Measurements from ENCODE around the gene FHIT.

FHIT gene

DNA sequence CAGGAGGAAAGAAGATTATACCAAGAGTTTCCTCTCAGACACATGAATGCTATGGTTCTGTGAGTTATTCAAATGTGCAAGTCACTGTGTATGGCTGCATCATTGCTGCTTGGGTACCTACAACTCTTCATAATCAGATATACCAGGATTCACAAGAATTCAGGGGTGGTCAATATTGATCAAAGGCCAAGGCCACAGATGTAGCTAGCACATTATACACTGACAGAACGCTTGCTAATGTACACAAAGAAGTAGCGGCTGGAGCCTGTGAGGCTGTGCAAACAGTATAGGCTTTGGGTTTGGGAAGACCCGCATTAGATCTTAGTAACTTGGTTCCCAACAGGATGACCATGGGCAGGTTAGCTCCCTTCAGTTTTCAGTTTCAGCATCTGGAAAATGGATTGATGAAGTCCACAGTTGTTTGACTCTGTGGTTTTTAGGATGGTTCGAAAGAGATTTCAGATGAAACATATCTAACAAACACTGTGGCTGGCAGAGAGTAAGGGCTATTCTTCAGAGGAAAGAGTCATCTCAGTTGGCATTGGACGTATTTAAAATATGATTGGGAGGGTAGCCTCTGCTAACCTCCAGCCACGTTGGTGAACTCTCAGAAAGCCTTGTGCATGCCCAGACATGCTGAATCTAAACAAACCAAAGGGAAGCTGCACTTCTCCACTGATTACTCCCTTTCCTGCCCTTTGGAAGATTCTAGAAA is 1452.7 kb downstream of the FHIT start:
- no peak for DNase-seq

DNA sequence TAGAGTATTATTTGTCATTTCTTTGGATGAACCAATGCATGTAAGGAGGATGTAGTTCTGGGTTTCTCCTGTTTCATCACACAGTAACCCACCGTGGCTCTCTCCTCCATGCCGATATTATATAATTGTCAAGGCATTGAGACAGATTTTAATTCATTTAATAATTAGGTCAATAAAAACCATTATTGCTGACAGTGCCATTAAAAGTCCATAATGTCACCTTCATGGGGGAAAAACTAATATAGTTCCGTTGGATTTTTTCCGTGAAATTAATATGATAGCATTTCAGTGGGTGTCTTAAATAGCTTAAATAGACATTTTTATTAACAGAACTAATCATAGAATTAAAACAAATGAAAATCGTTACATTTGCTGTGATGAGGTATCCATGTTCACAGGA is 1453.7 kb downstream of the FHIT start:
- DNase-seq: no peak

DNA sequence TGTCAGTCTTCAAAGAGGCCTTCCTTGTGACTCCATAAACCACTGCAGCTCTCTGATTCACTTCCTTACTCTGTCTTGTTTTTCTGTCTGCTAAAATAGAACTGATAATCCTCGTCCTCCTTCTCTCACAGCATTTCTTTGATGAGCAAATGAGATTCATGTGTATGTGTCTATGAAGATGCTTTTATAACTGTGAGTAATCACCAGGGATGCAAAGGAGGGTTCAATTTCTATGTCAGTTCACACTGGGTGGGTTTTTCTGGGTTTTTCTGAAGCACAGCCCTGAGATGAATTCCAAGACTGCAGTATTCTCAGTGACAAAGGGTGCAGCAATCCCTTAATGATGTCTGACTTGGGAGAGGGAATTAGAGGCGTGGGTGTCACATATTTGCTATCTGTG is 1454.8 kb downstream of the FHIT start:
- DNase-seq: no peak

DNA sequence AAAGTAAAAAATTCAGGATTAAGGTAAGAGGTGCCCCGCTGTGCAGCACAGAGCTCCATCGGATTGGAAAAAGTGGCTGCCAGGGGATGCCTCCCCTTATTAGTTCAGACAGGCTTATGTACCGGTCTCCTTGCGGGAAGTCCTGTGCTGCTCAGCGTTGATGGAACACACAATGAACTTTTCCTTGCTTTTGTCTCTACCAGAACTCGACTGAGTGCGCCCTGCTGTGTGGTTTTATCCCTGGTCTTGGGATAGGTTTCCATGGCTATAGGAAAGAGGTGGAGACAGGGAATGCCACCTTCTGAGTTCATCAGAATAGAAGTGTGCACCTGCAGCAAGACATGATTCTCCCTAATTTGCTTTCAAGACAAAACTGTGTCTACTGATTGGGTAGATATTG is 1455.5 kb downstream of the FHIT start:
- DNase-seq: no peak

DNA sequence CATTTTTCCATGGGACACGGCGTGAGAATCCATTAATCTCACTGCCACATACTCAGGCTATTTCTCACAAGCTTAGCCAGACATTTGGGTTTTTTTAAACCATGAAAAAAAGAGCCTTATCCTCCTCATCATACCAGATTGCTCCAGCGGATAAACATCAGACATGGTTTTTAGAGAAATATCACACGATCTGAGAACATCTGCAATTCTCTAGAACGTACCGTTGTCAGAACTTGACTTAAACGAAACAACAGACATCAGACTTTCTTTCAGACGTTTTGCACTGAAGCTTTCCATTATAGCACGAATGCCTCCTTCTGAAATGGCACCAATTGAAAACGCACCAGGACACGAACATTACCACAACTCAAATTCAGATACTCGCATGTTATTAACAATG is 1457.3 kb downstream of the FHIT start:
- DNase-seq: no peak

DNA sequence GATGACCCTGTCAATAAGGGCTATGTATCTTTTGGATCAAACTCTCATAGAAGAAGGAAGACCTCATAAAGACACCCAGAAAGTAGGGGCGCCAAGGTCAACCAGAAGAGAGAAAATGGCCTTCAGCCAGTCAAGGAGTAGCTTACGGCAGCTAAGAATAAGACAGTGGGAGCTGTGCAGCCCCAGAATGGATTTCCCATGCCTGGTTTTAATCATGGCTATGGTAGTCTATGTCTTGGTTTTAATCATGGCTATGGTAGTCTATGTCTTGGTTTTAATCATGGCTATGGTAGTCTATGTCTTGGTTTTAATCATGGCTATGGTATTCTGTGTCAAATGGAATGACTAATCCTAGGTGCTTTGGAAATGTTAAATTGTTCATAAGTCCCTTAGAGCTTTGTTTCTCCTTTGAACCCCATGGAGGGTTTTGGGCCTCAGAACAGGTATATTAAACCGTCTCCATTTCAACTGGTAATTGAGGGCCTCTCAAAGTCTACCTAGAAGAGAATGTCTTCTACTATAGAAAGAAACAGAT is 1459.4 kb downstream of the FHIT start:
- no peak for DNase-seq

DNA sequence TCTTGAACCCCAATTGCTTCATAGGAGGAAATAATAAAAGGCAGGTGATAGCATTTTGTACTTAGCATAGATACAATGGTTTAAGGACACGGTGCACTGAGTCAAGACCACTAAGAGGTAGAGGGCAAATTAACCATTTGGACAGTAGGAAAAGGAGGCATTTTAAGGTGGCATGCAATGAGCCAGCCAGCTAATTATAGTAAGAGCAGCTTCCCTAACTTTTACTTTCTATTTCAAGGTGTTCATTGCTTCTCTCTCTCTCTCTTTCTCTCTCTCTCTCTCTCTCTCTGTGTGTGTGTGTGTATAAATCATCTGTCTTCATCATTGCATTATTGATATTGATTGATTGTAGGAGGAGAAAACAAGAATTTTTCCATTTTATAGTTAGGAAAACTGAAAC is 1461.0 kb downstream of the FHIT start:
- DNase-seq: no peak

DNA sequence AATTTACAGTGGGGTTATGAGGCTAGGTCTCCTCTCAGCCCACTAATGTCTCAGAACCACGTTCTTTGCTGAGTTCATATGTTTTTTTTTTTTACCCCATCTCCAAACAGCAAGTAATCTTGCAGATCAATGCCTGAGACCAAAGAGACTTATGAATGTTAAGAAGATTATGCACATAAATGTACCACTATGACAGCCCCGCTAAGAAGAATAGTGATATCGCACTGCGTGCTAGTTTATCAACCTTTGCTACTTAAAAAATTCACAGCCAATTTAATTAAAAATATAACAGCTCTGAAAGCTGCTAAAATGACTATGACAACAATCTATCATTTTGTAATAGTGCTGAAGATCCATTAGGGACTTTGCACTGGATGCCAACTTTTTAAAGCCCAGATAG is 1462.5 kb downstream of the FHIT start:
- no peak for DNase-seq

DNA sequence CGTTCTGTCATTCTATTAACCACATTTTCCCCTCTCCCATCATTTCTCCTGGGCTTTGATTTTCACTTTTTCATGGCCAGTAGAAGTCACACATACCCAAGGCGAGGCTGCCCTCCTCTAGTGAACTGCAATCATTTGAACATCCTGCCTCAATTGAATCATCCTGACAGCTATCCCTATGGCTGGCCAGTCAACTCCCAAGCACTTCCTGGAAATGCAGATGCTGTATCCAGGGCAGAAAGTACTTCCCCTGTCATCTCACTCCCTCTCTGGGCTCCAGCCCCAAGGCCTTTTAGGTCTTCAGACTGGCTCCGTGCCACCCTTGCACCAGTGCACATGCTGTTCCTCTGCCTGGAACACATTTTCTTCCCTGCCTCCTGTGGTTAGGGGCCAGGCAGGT is 1463.1 kb downstream of the FHIT start:
- no peak for DNase-seq

DNA sequence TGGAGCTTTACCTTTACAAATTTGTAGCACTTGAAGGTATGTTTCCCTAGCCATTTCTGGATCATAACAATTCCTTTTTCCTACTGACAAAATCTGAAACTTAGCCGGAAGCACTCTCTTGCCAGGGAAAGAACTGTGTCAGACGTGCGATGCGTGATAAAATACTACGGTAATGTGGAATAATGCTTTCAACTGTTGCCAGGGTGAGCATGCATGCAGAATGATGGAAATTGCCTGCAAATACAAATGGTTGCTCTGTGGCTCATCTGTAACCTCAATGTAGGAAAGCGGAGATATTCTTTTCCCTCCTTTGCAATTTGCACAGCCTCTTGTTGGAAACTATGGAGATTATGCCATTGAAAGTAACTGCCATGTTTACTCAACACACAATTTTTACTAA is 1464.9 kb downstream of the FHIT start:
- no peak for DNase-seq

DNA sequence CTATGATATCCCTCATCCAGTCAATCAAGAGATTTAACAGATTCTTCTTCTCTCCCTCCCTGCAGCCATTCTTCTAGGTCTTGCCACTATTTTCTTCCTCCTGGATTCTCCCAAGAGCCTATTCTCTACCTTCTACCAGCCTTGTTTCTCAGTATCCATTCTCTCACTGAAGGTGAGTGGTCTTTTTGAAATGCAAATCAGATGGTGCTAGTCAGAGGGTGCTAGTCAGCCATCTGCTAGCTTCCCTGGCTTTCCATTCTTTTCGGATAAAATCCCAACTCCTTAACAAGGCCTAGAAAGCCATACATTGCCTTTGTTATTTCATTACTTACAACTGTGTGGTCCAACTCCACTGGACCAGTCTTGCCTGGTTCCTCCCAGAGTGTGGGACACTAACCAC is 1467.1 kb downstream of the FHIT start:
- DNase-seq: no peak

DNA sequence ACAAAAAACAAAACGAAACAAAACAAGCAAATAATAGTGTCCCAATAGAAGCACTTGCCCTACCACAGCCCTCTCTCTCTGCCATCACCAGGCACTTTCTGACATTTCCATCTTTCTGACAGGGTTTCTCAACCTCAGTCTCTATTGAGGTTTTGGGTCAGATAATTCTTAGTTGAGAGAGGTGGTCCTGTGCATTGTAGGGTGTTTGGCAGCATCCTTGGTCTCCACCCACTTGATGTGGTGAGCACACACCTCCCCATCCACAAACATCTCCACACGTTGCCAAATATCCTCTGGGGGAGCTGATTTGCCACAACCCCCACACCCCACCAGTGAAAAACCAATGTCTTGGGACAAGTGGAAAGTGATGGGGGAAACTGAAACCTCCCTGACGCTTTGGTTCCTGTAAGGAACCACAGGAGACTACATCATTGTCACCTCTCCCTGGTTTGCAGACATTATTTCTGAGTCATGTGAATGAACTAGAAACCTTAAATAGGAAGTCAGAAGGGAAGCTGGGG is 1467.7 kb downstream of the FHIT start:
- no peak for DNase-seq

DNA sequence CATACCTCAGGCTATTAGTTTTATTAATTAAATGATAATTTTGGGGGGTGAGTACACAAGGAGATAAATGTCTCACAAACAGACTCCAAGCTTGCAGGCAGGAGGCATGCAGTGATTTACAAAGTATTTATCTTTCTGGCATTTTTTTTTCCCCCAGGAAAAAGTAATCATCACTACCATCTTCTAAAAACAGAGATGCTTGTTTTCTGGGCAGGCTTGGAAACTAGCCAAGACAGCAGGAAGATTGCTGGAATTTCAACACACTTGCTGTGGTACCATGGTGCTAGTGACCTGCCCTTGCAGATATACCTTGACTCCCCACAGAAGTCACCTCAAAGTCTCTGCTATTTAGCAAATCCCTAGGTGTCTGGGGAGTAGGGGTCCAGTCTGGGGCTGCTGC is 1468.6 kb downstream of the FHIT start:
- no peak for DNase-seq

DNA sequence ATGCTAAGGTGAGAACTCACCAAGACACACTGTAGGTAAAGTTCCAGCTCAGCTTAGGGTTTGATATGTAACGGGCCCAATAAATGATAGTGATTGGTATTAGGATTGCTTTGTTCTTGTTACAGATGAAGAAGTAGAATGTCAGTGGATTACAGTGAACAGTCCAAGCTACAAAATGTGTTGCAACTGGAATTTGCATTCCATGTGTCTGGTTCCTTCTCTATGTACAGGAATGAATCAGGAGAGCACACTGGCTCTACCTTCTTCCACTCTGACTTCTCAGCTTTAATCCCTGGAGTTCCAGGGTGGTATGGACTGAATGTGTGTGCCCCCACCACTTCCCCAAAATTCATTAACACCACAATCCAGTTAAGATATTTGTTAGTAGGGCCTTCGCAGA is 1471.0 kb downstream of the FHIT start:
- DNase-seq: no peak

DNA sequence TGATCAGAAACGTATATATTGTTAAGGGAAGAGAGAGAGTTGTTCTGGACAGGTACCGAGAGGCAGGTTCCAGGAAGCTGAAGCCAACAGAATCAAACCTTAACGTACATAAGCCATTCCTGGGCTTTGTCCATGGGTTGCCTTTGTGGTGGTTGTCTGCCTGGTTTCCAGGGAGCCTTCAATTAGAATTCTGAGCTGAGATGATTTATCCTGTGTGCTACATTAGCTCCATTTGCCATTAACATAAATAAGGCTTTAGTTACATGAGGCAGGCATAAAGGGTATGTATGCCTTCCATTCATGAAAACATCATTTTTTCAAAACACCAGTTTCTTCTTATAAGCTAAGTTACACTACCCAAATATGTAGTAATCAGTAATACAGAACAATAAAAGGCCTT is 1472.0 kb downstream of the FHIT start:
- no peak for DNase-seq

DNA sequence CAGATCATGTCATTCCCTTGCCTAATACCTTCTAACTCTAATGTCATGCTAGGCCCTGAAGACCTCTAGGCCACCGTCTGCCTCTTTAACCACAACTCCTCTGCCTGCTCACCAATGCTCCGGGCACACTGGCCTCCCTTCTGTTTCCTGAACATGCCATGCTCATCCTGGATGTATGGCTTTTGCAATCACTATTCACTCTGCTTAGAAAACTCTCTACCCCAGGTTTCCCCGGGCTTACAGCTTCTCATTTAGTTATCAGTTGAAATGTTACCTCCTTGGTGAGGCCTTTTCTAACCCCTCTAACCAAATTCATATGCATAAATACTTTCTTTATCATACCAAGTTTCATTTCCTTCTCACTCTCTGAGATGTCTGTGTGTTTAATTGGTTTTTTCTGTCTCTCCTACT is 1473.6 kb downstream of the FHIT start:
- DNase-seq: no peak

DNA sequence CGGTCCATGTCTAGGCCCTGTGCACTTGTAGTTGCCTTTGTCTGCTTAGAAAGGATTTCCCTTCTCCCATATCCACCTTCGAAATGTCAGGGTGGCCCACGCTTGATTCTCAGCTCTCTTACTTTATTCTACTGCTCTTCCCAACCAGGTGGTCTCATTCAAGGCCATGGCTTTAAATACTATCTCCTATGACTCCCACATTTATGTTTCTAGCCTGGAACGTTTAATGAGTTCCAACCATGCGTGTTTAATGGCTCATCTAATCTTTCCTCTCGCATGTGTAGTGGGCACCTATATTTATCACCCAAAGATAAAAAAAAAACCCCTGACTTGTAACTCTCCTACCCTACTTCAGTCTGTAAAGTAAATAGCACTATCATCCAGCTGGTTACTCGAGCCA is 1474.2 kb downstream of the FHIT start:
- no peak for DNase-seq

DNA sequence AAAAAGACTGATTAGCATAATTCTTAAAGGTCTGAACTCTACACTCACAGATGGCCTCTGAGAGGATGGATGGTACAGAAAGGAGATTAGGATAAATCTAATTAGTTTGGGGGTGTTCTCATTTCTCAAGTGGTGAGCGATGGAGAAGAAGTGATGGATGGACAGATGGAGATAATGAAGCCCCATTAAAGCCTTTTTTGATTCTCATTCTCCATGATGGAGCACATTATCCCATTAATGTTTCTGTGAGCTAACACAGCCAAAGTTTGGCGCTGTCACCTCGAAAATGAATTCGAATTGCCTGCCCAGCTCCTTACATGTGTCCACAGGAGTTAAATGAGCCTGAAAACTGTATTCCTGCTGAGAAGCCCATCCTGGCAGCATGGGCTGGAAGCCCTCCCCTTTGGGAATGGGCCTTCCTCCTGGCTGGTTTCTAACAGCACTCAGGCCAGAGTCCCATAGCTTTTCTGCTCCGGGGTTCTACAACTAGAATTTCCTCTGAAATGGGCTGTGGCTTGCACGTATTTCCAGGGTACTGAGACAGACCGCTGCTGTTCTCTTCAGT is 1475.4 kb downstream of the FHIT start:
- no peak for DNase-seq

DNA sequence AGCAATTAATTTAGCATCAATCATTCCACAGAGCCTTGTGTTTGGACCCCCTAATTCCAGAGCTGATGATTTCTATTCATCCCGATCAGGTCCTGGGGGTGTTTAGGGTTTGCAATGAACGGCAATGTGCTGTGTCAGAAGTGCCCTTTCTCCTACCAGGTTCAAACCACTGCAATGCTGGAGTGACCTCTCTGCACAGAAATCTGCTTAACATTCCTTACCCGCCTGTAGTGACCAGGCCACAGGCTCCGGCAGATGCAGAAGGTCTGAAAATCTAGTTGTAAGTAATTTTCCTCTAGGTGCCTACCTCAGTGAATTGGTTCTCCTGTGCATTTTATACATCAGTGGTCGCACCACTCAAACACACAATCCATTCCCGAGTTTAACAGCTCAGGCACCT is 1476.1 kb downstream of the FHIT start:
- DNase-seq: no peak

DNA sequence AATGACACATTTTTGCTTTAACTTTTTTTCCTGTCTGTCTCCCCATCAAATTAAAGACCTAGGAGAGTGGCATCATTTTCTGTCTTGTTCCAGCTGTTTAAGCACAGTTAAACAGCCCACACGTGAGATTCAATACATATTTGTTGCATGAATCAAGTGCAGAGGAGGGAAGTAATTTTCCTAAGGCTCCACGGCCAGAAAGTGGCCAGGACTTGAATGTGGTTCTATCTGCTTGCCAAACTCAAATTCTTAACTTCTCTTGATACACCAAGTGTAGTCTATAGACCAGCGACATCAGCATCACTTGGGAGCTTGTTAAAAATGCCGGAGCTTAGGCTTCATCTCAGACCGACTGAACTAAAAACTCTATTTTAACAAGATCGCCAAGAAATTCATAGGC is 1476.6 kb downstream of the FHIT start:
- DNase-seq: no peak

DNA sequence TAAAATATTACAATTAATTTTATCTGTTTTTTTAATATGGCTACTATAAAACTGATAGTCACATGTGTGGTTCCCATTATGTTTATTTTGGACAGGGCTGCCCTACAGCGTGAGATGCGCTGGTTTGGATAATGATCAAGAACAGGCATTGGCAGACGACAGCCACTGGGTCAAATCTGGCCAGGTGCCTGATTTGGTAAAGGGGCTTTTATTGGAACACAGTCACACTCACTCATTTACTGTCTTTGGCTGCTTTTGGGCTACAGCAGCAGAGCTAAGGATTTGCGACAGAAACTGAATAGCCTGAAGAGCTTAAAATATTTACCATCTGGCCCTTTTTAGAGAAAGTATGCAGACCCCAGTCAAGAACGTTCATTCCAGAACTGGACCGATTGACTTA is 1477.3 kb downstream of the FHIT start:
- no peak for DNase-seq

DNA sequence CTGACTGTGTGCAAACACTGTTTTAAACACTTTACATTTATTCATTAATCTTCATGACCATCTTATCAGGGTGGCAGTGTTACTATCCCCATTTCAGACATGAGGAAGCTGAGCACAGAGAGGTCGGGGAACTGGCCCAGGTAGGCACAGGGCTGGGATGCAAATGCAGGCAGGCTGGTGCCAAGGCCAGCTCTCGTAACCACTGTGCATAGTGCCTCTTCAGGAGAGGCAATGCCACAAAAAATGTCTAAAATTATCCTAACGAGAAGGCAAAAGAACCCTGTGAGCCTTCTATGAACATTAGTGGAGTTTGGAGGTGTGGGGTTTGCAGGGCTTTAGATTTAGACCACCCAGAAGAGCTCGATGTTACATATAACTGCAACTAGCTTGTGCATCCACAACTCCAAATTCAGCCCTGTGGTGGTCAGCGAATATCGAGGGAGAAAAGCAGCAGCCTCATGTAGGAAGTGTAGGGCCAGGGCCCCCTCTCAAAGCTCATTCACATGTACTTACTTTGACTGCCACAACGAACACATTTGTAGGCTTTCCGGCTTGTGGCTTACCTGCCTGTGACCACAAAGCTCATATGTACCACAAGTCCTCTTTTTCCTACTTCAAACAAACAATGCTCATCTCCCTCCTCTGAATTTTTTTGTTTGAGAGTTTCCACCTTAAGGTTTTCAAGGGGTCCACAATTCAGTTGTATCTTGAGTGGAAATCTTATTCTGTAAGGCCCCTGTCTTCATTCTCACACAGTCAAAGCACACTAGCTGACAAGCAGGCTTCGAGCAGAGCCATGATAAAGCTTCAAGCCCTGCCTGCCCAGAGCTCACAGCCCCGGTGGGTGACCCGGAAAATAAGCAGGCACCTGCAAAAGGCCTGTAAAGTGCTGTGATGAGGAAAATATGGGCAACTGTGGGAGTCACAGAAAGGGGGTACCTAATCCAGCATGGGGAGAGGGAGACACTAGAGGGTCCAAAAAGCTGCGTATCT is 1478.5 kb downstream of the FHIT start:
- DNase-seq: no peak

DNA sequence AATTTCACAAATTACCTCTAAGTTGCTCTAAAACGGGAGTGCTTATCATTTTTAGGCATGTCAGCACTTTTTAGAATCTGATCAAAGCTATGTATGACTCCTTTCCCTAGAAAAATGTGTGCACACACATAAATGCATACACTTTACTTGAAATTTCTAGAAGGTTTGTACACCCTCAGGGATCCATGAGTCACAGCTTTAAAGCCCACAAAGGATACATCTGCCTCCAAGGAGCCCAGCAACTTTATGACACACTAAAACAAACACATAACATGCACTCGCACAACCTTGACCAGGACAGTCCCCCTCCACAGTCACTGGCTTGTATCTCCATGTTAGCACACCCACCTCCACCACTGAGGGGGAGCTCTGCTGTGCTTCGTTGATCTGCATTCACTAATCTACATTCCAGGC is 1479.5 kb downstream of the FHIT start:
- DNase-seq: no peak

Measured in NCI-H510A treated with DMSO at 0.1 percent for 48 hours (cell line).